Fibroblast of pulmonary artery (primary cell): ENCODE measurements around the gene MGAT4D.

Experiments used
- DNase-seq: peaks from one replicate; pipeline ENCODE4 v3.0.0-alpha.2; 2010; ENCODE audit warnings: low read depth
- H3K4me3 ChIP-seq: replicated peaks from 2 replicates; pipeline ENCODE4 v1.5.1; 2011; ENCODE audit warnings: low read depth, mild to moderate bottlenecking, control low read depth, low read length, moderate library complexity
- CTCF ChIP-seq: IDR thresholded peaks from 2 replicates; pipeline ENCODE4 v1.5.1; 2011; ENCODE audit warnings: mild to moderate bottlenecking, control low read depth, low read length, inconsistent platforms; ENCODE audit errors: missing control alignments

Gene MGAT4D

GRCh38 chr4:140504261-140504660 is 6.2 kb upstream of the MGAT4D start:
- no peak overlapping the region for H3K4me3 ChIP-seq
- DNase-seq: no peak
- TF ChIP-seq CTCF: no peak

- no peak for TF ChIP-seq CTCF
- H3K4me3 ChIP-seq: no peak overlapping the region
These were observed 1.3 kb upstream of the MGAT4D start for GRCh38 chr4:140499391-140499790.

GRCh38 chr4:140497405-140497746 is 717 bp downstream of the MGAT4D start:
- DNase-seq: no peak
- H3K4me3 ChIP-seq: no peak overlapping the region
- no peak for TF ChIP-seq CTCF

More at GRCh38 chr4:140499391-140499790, 1.3 kb upstream of the MGAT4D start:
- DNase-seq: no peak

GRCh38 chr4:140485939-140486338 is 12.2 kb downstream of the MGAT4D start:
- no peak for TF ChIP-seq CTCF
- no peak for DNase-seq
- H3K4me3 ChIP-seq: no peak overlapping the region

GRCh38 chr4:140483445-140483844 is 14.6 kb downstream of the MGAT4D start:
- DNase-seq: no peak
- no peak for TF ChIP-seq CTCF

GRCh38 chr4:140472156-140472555 is 25.9 kb downstream of the MGAT4D start:
- no peak for DNase-seq
- TF ChIP-seq CTCF: no peak
- H3K4me3 ChIP-seq: no peak overlapping the region

More at GRCh38 chr4:140483445-140483844, 14.6 kb downstream of the MGAT4D start:
- no peak overlapping the region for H3K4me3 ChIP-seq

- DNase-seq: no peak
- TF ChIP-seq CTCF: no peak
- no peak overlapping the region for H3K4me3 ChIP-seq
These were observed 28.0 kb downstream of the MGAT4D start for GRCh38 chr4:140469791-140470733.
